Measurements from ENCODE around the gene ARHGEF40. TPM values are rescaled to one million over a fixed set of nuclear protein-coding genes. Genes with fewer than 3 reads are reported as not detected.

Gene ARHGEF40
- polyA plus RNA-seq, 2 of the 4 experiments (the other 2 are of a cell fraction), result 7.8 to 9.6 TPM

DNA sequence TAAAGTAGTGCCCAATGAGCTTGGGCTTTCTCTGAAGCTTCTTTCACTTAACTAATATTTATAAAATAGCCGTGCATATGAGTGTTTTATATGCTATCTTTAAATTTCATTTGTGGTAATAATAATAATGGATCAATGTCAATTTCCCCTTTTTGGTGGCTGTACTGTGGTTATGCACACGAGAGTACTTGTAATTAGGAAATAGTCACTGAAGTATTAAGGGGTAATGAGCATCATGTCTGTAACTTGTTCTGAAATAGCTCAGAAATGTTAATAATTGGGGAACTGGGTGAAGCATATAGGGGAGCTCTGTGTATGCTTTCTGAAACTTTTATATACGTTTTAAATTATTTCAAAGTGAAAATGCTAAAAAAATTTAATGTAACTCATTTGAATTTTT, 19.5 kb upstream of the ARHGEF40 start (continued):
- no peak for TF ChIP-seq BCL3 (IDR thresholded peaks at IDR 0.05)
- no peak for TF ChIP-seq BHLHE40 (IDR thresholded peaks at IDR 0.05; ENCODE audit: low read depth, low read length)
- no peak for TF ChIP-seq FOSL2 (IDR thresholded peaks at IDR 0.05)
- no peak for TF ChIP-seq FOSL2 (CRISPR knock-in tag; IDR thresholded peaks at IDR 0.05)

GRCh38 chr14:21053184-21054122, 16.7 kb upstream of the ARHGEF40 start:
- Histone ChIP-seq H3K4me2 (no peak overlapping the region), H3K27ac (no peak overlapping the region), H3K4me3 (no peak overlapping the region), H3K9me3 (no peaks in the 10 kb centered on the region), H3K4me1 (peaks cover 20% of the 10 kb centered on the region)
- ATAC-seq (no peak), DNase-seq (ENCODE audit: low read depth in 1 of 2, low spot score in 1 of 2) (no peak), FAIRE-seq (no peak)
- CTCF ChIA-PET, result interaction anchor here (0.6 to 3.7 kb wide), 6 partner anchors 14 to 71 kb away, joined by 3 to 19 read pairs (median 3); no protein-coding TSS in a partner anchor
- POLR2A ChIA-PET, result no interaction called here
- 81% methylated on average over 20 of the region's 20 CpGs for WGBS (ENCODE audit: missing lambda C conversion rate)
- TF ChIP-seq FOXS1 (CRISPR knock-in tag; IDR thresholded peaks at IDR 0.05) (no peak), HMGXB4 (CRISPR knock-in tag; IDR thresholded peaks at IDR 0.05; ENCODE audit: borderline replicate concordance) (no peak)

DNA sequence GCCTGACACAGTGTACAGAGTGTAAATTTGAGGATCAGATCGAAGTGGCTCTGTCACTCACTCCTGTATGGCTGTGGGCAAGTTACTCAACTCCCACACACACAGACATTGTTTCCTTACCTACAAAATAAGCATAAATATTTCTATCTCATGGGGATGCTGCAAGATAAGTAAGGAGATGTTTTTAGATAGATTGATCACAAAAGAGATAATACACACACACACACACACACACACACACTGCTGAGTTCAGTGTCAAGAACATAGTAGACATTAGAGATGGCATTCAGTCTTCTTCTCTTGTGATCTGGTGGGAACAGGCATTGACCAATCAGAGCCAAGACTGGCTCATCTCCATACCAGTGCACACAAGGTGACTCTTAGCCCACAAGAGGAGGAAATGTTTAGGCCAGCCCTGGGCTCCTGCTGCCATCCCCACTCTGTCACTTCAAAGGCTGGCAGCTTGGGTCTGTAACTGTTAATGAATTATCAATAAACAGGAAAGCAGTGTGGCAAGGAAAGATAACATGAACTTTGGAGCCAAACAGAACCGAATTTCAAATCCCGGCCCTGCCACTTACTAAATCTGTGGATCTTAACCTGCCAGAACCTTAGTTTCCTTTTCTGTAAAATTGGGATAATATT, 15.9 kb upstream of the ARHGEF40 start:
- DNase-seq (ENCODE audit: low read depth in 1 of 2, low spot score in 1 of 2) (no peak), ATAC-seq (peak in 1 of 2 experiments; percentile 71; a peak in 3 of 6 replicates), FAIRE-seq (peak; percentile 32)
- H3K4me2 ChIP-seq, result peak overlapping the region; percentile 14; the same call in 1 of the 3 replicates
- POLR2A ChIA-PET, result no interaction called here
- CTCF ChIA-PET, result interaction anchor here (0.6 to 1.6 kb wide), 5 partner anchors 14 to 70 kb away, joined by 3 to 6 read pairs (median 3); no protein-coding TSS in a partner anchor
- H3K9me3 ChIP-seq, result no peaks in the 10 kb centered on the region
- WGBS (ENCODE audit: missing lambda C conversion rate), result 26% methylated on average over 3 of the region's 3 CpGs
- H3K4me1 ChIP-seq, result peaks cover 20% of the 10 kb centered on the region
- no peak for TF ChIP-seq RNF2 (IDR thresholded peaks at IDR 0.05; ENCODE audit: borderline replicate concordance, low read depth)
- TF ChIP-seq CHD2 (IDR thresholded peaks at IDR 0.05; ENCODE audit: low read length, partially characterized antibody), result no peak
- TF ChIP-seq POLR2A (IDR thresholded peaks at IDR 0.05; ENCODE audit: low read length), result no peak
- TF ChIP-seq SREBF2 (IDR thresholded peaks at IDR 0.05), result no peak
- H3K27ac ChIP-seq, result no peak overlapping the region
- no peak overlapping the region for H3K4me3 ChIP-seq

DNA sequence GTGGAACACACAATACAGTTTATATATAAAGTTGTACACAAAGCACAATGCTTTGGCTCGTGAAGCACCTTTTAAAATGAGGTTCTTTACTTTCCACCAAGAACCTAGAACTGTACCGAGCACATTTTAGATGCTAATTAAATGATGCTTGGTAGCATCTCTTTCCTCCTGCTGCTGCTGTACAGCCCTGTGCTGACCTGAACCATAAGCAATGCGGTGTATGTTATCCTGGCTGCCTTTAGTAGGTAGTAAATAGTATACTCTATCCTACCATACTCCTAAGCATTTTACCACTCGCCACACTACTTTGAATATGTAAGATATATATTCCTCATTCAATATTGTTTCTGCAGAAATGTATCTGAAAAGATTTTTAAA, 15.3 kb upstream of the ARHGEF40 start:
- FAIRE-seq (no peak), ATAC-seq (no peak; a peak in 1 of 6 replicates), DNase-seq (ENCODE audit: low read depth in 1 of 2, low spot score in 1 of 2) (no peak)
- ChIA-PET CTCF (interaction anchor here (4.8 kb wide), 1 partner anchor 38 kb away, joined by 26 read pairs; no protein-coding TSS in a partner anchor), POLR2A (no interaction called here)
- Histone ChIP-seq H3K9me3 (no peaks in the 10 kb centered on the region), H3K27ac (no peak overlapping the region), H3K4me2 (peak overlapping the region; percentile 14; the same call in 1 of the 3 replicates), H3K4me3 (no peak overlapping the region), H3K4me1 (peaks cover 20% of the 10 kb centered on the region)
- TF ChIP-seq NFE2L2 (conservative IDR thresholded peaks at IDR 0.05; ENCODE audit: low read length), result no peak
- no peak for TF ChIP-seq JUNB (IDR thresholded peaks at IDR 0.05)
- TF ChIP-seq, protein P1, sequence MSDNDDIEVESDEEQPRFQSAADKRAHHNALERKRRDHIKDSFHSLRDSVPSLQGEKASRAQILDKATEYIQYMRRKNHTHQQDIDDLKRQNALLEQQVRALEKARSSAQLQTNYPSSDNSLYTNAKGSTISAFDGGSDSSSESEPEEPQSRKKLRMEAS (IDR thresholded peaks at IDR 0.05), result no peak
- TF ChIP-seq GATA3 (IDR thresholded peaks at IDR 0.05; ENCODE audit: borderline replicate concordance), result no peak
- TF ChIP-seq MYC (IDR thresholded peaks at IDR 0.05; ENCODE audit: borderline replicate concordance, low read length), result no peak
- TF ChIP-seq POLR2A (IDR thresholded peaks at IDR 0.05; ENCODE audit: low read length), result no peak
- WGBS (ENCODE audit: missing lambda C conversion rate), result 78% methylated on average over 4 of the region's 4 CpGs

All from A549 (cell line).